ENCODE measurements around the gene FMO2.

The FMO2 gene

DNA sequence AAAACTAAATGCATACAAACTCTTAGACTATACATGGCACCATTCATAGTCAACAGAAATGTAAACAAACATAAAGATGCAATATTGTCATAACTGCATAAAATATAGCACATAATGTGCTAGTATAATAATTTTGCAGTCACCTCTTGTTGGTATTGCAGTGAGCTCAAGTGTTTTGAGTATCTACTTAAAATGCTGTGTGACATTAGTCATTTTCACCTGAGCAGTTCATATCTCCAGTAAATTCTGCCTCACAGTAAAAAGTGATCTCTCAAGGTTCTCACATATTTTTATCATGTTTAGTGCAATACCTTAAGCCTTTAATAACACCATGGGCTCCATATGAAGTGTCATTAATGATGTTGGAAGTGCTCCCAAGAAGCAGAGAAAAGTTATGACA lies 29.6 kb upstream of the FMO2 start:
- Histone ChIP-seq H3K4me1 (ENCODE audit: control insufficient read depth, insufficient read depth, low read length) (no peaks in the 10 kb centered on the region), H3K4me3 (ENCODE audit: low read length) (no peak overlapping the region), H3K36me3 (ENCODE audit: insufficient read depth, low read length) (no peaks in the 10 kb centered on the region), H3K9me3 (replicated peaks; ENCODE audit: low read length) (no peaks in the 10 kb centered on the region), H3K27me3 (ENCODE audit: control insufficient read depth, insufficient read depth, low read length) (no peaks in the 10 kb centered on the region), H3K9ac (ENCODE audit: low read depth, low read length) (no peak overlapping the region), H3K4me2 (ENCODE audit: low read length) (no peak overlapping the region)

DNA sequence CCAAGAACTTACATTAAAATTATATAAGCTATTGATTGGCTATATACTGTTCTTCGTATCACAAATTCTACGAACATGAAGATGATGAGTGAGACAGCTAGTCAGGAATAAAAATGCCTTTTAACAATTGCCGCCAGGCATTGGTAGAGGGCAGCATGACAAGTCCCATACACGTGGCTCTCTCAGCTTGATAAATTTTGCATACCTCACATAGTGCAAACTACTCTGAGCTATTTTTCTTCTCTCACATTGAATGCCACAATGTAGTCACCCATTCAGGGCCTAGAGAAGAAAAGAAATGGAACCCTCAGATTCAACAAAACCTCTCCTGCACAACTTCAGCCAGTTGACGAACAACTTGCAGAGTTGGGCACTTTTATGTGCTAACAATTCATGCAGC lies 27.0 kb upstream of the FMO2 start:
- Histone ChIP-seq H3K36me3 (ENCODE audit: insufficient read depth, low read length) (no peaks in the 10 kb centered on the region), H3K4me3 (ENCODE audit: low read length) (no peak overlapping the region), H3K9ac (ENCODE audit: low read depth, low read length) (no peak overlapping the region), H3K27me3 (ENCODE audit: control insufficient read depth, insufficient read depth, low read length) (no peaks in the 10 kb centered on the region), H3K4me2 (ENCODE audit: low read length) (no peak overlapping the region), H3K9me3 (replicated peaks; ENCODE audit: low read length) (no peaks in the 10 kb centered on the region), H3K4me1 (ENCODE audit: control insufficient read depth, insufficient read depth, low read length) (no peaks in the 10 kb centered on the region)

DNA sequence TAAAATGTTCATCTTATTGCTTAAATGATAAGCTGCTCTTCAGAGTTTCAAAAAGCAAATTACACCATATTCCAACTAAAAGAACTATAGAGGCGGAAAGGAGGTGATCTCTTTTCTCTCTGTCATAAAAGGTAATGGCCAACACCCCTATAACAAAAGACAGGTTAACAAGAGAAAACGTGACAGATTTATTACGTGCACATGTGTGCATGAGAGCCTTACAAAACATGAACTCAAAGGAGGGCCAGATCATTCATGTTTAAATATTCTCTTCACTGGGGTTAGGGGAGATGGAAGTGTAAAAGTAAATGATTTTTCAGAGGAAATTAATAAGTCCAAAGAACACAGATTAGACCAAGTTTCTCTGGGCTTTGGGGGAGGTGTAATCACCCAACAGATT lies 26.5 kb upstream of the FMO2 start:
- Histone ChIP-seq H3K4me3 (ENCODE audit: low read length) (no peak overlapping the region), H3K9ac (ENCODE audit: low read depth, low read length) (no peak overlapping the region), H3K9me3 (replicated peaks; ENCODE audit: low read length) (no peaks in the 10 kb centered on the region), H3K27me3 (ENCODE audit: control insufficient read depth, insufficient read depth, low read length) (no peaks in the 10 kb centered on the region), H3K36me3 (ENCODE audit: insufficient read depth, low read length) (no peaks in the 10 kb centered on the region), H3K4me1 (ENCODE audit: control insufficient read depth, insufficient read depth, low read length) (no peaks in the 10 kb centered on the region), H3K4me2 (ENCODE audit: low read length) (no peak overlapping the region)

DNA sequence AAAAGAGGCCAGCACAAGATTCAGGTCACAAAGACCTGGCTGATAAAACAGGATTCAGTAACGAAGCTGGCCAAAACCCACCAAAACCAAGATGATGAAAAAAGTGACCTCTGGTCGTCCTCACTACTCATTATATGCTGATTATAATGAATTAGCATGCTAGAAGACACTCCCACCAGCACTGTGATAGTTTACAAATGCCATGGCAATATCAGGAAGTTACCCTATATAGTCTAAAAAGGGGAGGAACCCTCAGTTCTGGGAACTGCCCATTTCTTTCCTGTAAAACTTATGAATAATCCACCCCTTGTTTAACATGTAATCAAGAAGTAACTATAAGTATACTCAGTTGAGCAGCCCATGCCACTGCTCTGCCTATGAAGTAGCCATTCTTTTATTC lies 26.0 kb upstream of the FMO2 start:
- no peaks in the 10 kb centered on the region for H3K36me3 ChIP-seq (ENCODE audit: insufficient read depth, low read length)
- no peaks in the 10 kb centered on the region for H3K9me3 ChIP-seq (replicated peaks; ENCODE audit: low read length)
- no peak overlapping the region for H3K9ac ChIP-seq (ENCODE audit: low read depth, low read length)
- H3K4me3 ChIP-seq (ENCODE audit: low read length): no peak overlapping the region
- no peaks in the 10 kb centered on the region for H3K27me3 ChIP-seq (ENCODE audit: control insufficient read depth, insufficient read depth, low read length)
- no peak overlapping the region for H3K4me2 ChIP-seq (ENCODE audit: low read length)
- H3K4me1 ChIP-seq (ENCODE audit: control insufficient read depth, insufficient read depth, low read length): no peaks in the 10 kb centered on the region

DNA sequence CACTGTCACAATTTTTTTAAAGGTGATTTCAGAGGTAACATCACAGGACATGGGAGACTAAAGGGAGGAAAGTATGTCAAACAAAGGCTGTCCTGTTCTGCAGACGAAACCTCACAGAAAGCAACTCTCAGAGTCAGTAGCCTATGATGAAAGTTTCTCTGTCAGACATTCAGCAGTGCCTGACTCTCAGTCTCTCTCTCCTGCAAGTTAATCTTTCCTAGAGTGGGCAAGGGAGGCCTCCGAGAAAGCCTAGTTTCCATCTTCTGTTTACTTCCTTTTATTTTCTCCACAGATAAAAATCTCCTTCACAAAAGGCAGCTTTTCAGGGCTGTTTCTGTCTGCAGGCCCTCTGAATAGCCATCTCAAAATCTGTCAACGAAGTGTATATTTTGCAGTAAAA lies 24.9 kb upstream of the FMO2 start:
- Histone ChIP-seq H3K27me3 (ENCODE audit: control insufficient read depth, insufficient read depth, low read length) (no peaks in the 10 kb centered on the region), H3K9ac (ENCODE audit: low read depth, low read length) (no peak overlapping the region), H3K36me3 (ENCODE audit: insufficient read depth, low read length) (no peaks in the 10 kb centered on the region), H3K9me3 (replicated peaks; ENCODE audit: low read length) (no peaks in the 10 kb centered on the region), H3K4me3 (ENCODE audit: low read length) (no peak overlapping the region), H3K4me2 (ENCODE audit: low read length) (no peak overlapping the region), H3K4me1 (ENCODE audit: control insufficient read depth, insufficient read depth, low read length) (no peaks in the 10 kb centered on the region)

DNA sequence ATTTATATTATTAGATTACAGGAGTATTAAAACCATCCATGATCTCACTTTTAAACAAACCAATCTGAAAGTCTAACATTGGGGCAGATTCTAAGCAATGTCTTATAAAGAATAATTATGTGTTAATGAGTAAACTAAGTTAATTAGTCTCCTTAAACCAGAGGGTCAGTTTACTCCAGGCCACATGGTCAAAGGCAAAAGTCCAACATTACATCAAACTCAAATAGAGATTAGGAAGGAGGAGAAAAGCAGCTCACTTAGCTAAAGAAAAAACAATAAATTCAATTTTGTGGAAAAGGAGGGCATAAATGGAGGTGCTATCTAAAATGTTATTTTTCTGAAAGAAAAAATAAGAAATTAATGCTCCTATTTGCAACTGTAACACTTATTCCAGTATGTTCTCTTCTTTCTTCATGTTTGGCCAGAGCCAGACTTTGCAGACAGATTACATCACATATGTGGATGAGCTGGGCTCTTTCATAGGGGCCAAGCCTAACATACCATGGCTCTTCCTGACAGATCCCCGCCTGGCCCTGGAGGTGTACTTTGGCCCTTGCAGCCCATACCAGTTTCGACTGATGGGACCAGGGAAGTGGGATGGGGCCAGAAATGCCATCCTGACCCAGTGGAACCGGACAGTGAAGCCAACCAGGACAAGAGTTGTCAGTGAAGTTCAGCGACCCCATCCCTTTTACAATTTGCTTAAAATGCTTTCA lies 24.3 kb upstream of the FMO2 start:
- no peak overlapping the region for H3K9ac ChIP-seq (ENCODE audit: low read depth, low read length)
- no peaks in the 10 kb centered on the region for H3K36me3 ChIP-seq (ENCODE audit: insufficient read depth, low read length)
- no peak overlapping the region for H3K4me2 ChIP-seq (ENCODE audit: low read length)
- H3K9me3 ChIP-seq (replicated peaks; ENCODE audit: low read length): no peaks in the 10 kb centered on the region
- no peaks in the 10 kb centered on the region for H3K27me3 ChIP-seq (ENCODE audit: control insufficient read depth, insufficient read depth, low read length)
- H3K4me1 ChIP-seq (ENCODE audit: control insufficient read depth, insufficient read depth, low read length): no peaks in the 10 kb centered on the region
- H3K4me3 ChIP-seq (ENCODE audit: low read length): no peak overlapping the region

DNA sequence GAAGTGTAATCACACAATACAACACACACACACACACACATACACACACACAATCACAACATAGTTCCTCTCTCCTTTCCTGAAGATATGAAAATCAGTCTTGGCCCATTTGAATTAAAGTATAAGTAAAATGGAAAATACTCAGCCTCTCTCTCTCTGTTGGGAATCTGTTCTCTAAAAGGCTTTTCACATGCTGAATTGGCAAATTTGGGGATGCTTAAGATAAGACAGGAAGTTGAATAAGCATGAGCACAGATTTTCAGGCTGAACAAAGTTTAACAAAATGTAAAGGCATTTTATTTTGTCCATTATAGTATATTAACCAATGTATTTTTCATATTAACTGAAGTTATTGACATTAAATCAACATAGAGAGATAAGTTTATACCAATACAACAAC lies 23.7 kb upstream of the FMO2 start:
- Histone ChIP-seq H3K4me1 (ENCODE audit: control insufficient read depth, insufficient read depth, low read length) (no peaks in the 10 kb centered on the region), H3K27me3 (ENCODE audit: control insufficient read depth, insufficient read depth, low read length) (no peaks in the 10 kb centered on the region), H3K36me3 (ENCODE audit: insufficient read depth, low read length) (no peaks in the 10 kb centered on the region), H3K4me2 (ENCODE audit: low read length) (no peak overlapping the region), H3K9me3 (replicated peaks; ENCODE audit: low read length) (no peaks in the 10 kb centered on the region), H3K9ac (ENCODE audit: low read depth, low read length) (no peak overlapping the region), H3K4me3 (ENCODE audit: low read length) (no peak overlapping the region)

DNA sequence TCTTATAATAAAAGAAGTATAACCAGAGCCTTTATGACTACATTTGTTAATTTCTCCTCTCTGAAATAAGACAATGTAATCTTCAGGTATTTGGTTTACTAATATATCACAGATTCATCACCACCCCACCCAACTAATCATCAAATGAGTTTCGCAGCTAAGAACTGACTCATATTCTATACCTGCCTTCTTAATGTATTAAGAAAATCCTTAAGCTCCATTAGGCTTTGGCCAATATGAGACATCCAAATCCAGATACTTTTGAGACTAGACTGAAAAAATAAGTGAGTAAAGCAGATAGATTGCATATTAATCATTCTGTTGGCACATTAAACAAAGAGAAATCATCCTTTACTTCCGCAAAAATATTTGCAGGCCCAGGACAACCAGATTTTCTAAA lies 18.7 kb upstream of the FMO2 start:
- H3K9ac ChIP-seq (ENCODE audit: low read depth, low read length): no peak overlapping the region
- no peaks in the 10 kb centered on the region for H3K9me3 ChIP-seq (replicated peaks; ENCODE audit: low read length)
- H3K4me2 ChIP-seq (ENCODE audit: low read length): no peak overlapping the region
- H3K4me1 ChIP-seq (ENCODE audit: control insufficient read depth, insufficient read depth, low read length): no peaks in the 10 kb centered on the region
- no peaks in the 10 kb centered on the region for H3K27me3 ChIP-seq (ENCODE audit: control insufficient read depth, insufficient read depth, low read length)
- no peaks in the 10 kb centered on the region for H3K36me3 ChIP-seq (ENCODE audit: insufficient read depth, low read length)
- H3K4me3 ChIP-seq (ENCODE audit: low read length): no peak overlapping the region

DNA sequence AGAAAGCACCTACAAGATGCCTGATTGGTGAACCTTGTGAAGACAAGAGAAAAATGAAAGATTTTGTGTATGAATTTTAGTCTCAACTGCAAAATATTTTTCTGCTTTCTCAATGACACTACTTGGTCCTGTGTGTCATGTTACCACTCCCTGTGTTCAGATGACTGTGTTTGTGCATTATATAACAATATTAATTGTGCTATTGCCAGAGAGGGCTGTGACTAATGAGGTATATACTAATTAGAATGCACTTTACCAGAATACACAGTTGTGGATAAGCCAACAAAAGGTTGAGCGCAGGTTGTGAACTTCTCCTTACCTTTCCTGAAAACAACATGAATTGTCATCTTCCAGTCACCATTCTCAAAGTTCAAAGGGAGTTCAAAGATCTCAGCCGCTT lies 17.3 kb upstream of the FMO2 start:
- no peaks in the 10 kb centered on the region for H3K36me3 ChIP-seq (ENCODE audit: insufficient read depth, low read length)
- H3K9ac ChIP-seq (ENCODE audit: low read depth, low read length): no peak overlapping the region
- H3K27me3 ChIP-seq (ENCODE audit: control insufficient read depth, insufficient read depth, low read length): no peaks in the 10 kb centered on the region
- no peak overlapping the region for H3K4me3 ChIP-seq (ENCODE audit: low read length)
- no peaks in the 10 kb centered on the region for H3K9me3 ChIP-seq (replicated peaks; ENCODE audit: low read length)
- no peaks in the 10 kb centered on the region for H3K4me1 ChIP-seq (ENCODE audit: control insufficient read depth, insufficient read depth, low read length)
- H3K4me2 ChIP-seq (ENCODE audit: low read length): no peak overlapping the region

DNA sequence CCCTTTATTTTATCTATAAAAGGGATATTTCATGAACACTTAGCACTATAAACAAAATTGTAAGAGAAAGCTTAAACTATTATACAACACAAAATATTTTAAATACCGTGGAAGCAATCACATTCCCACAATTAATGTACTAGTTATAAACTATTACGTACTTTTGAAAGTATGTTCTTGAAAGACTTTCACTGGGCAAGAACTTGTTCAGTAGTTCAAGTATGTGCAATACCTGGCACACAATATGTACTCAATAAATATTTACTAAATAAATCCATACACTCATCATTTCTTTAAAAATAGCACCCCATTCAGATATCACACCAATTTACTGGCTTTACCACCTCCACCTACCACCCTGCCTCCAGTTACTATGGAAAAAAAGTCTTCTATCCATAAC lies 12.6 kb upstream of the FMO2 start:
- no peak overlapping the region for H3K9ac ChIP-seq (ENCODE audit: low read depth, low read length)

DNA sequence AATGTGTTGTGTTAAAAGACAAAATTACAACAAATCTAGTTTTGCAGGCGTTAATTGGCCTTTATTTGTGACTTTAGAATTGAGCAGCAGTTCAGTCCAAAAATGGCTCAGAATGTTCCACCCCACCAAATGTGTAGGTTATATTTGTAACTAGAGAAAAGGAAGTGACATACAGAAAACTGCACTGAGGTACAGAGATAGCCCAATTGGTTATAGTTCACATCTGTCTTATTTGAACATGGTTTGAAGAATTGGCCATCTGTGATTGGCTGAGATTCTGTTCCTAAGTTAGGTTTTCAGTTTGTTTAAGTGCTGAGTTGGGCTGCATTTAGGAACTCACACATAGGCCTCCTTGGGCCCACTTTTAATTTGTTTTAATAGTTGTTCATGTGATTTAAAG lies 12.0 kb upstream of the FMO2 start:
- no peaks in the 10 kb centered on the region for H3K27me3 ChIP-seq (ENCODE audit: control insufficient read depth, insufficient read depth, low read length)
- H3K4me2 ChIP-seq (ENCODE audit: low read length): no peak overlapping the region
- H3K4me3 ChIP-seq (ENCODE audit: low read length): no peak overlapping the region
- no peak overlapping the region for H3K9ac ChIP-seq (ENCODE audit: low read depth, low read length)
- no peaks in the 10 kb centered on the region for H3K4me1 ChIP-seq (ENCODE audit: control insufficient read depth, insufficient read depth, low read length)
- H3K9me3 ChIP-seq (replicated peaks; ENCODE audit: low read length): no peaks in the 10 kb centered on the region
- H3K36me3 ChIP-seq (ENCODE audit: insufficient read depth, low read length): no peaks in the 10 kb centered on the region

More for the DNA sequence above, 12.6 kb upstream of the FMO2 start:
- Histone ChIP-seq H3K27me3 (ENCODE audit: control insufficient read depth, insufficient read depth, low read length) (no peaks in the 10 kb centered on the region), H3K9me3 (replicated peaks; ENCODE audit: low read length) (no peaks in the 10 kb centered on the region), H3K36me3 (ENCODE audit: insufficient read depth, low read length) (no peaks in the 10 kb centered on the region), H3K4me3 (ENCODE audit: low read length) (no peak overlapping the region), H3K4me2 (ENCODE audit: low read length) (no peak overlapping the region), H3K4me1 (ENCODE audit: control insufficient read depth, insufficient read depth, low read length) (no peaks in the 10 kb centered on the region)

DNA sequence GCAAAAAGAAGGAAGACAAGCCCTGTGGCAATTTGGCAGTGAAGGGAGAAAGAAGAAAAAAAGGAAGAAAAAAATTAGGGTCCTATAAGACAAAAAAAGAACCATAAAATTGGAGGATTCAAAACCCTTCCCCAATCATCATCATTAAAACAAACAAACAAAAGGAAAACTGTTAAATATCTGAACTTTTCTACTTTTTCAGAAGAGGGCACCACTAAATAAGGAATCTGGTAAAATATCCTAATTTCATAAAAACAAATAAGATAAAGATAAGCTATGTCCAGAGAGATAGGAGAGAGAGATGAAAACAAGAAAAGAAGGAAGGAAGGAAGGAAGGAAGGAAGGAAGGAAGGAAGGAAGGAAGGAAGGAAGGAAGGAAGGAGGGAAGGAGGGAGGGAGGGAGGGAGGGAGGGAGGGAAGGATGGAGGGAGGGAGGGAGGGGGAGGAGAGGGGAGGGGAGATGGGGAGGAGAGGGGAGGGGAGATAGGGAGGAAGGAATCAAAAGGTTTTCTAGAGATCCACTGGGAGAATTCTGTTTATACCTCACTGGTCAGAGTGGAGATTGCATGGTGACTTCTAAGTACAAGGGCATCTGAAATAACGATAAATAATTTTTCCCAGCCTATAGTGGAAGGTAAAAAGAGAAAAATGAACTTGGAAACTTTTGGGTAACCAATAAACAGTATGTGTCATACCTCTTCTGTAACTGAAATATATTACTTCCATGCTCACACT lies 10.4 kb upstream of the FMO2 start:
- no peak overlapping the region for H3K9ac ChIP-seq (ENCODE audit: low read depth, low read length)
- no peak overlapping the region for H3K4me2 ChIP-seq (ENCODE audit: low read length)
- H3K36me3 ChIP-seq (ENCODE audit: insufficient read depth, low read length): no peaks in the 10 kb centered on the region
- no peaks in the 10 kb centered on the region for H3K9me3 ChIP-seq (replicated peaks; ENCODE audit: low read length)
- no peaks in the 10 kb centered on the region for H3K27me3 ChIP-seq (ENCODE audit: control insufficient read depth, insufficient read depth, low read length)
- no peak overlapping the region for H3K4me3 ChIP-seq (ENCODE audit: low read length)
- no peaks in the 10 kb centered on the region for H3K4me1 ChIP-seq (ENCODE audit: control insufficient read depth, insufficient read depth, low read length)

Data from skeletal muscle satellite cell (primary cell).